Measurements from ENCODE around the gene DCTN5. TPM values are rescaled to one million over a fixed set of nuclear protein-coding genes. Genes with fewer than 3 reads are reported as not detected.

The DCTN5 gene
- polyA plus RNA-seq, 5 donors = 45.5 to 73.0 (median 65.1) TPM

- no peak for DNase-seq
These were observed 83.5 kb downstream of the DCTN5 start for GRCh38 chr16:23724785-23725131.

- no peak for DNase-seq
These were observed 85.4 kb downstream of the DCTN5 start for GRCh38 chr16:23726710-23727109.

Other genes starting within 250 kb of the DCTN5 start
- 10 to 100 TPM; 25.6 to 39.7 (median 33.0) TPM for gene COG7, start 188.3 kb upstream of the DCTN5 start, polyA plus RNA-seq (ENCODE audit: insufficient read depth in 1 of 5, insufficient read length in 5 of 5, low replicate concordance in 1 of 5)
- 100 to 1,000 TPM; 135 to 163 (median 150) TPM for gene GGA2, start 131.0 kb upstream of the DCTN5 start, polyA plus RNA-seq (ENCODE audit: insufficient read depth in 1 of 5, insufficient read length in 5 of 5, low replicate concordance in 1 of 5)
- gene EARS2, start 84.1 kb upstream of the DCTN5 start, polyA plus RNA-seq (ENCODE audit: insufficient read depth in 1 of 5, insufficient read length in 5 of 5, low replicate concordance in 1 of 5) = 10 to 100 TPM; 21.4 to 29.3 (median 23.7) TPM
- gene UBFD1, start 83.7 kb upstream of the DCTN5 start, polyA plus RNA-seq (ENCODE audit: insufficient read depth in 1 of 5, insufficient read length in 5 of 5, low replicate concordance in 1 of 5) = 10 to 100 TPM; 56.0 to 74.7 (median 68.7) TPM
- gene NDUFAB1, start 45.1 kb upstream of the DCTN5 start, polyA plus RNA-seq (ENCODE audit: insufficient read depth in 1 of 5, insufficient read length in 5 of 5, low replicate concordance in 1 of 5) = 10 to 100 TPM; 66.8 to 81.1 (median 73.9) TPM
- gene PALB2, start 156 bp upstream of the DCTN5 start, polyA plus RNA-seq (ENCODE audit: insufficient read depth in 1 of 5, insufficient read length in 5 of 5, low replicate concordance in 1 of 5) = 10 to 100 TPM; 13.1 to 19.2 (median 16.7) TPM
- gene PLK1, start 37.4 kb downstream of the DCTN5 start, polyA plus RNA-seq (ENCODE audit: insufficient read depth in 1 of 5, insufficient read length in 5 of 5, low replicate concordance in 1 of 5) = 10 to 100 TPM; 17.6 to 40.6 (median 22.4) TPM
- under 1 TPM; 0.08 to 0.19 (median 0.14) TPM for gene ERN2, start 71.8 kb downstream of the DCTN5 start, polyA plus RNA-seq (ENCODE audit: insufficient read depth in 1 of 5, insufficient read length in 5 of 5, low replicate concordance in 1 of 5)
- under 1 TPM; 0.13 to 0.26 (median 0.22) TPM for gene CHP2, start 113.6 kb downstream of the DCTN5 start, polyA plus RNA-seq (ENCODE audit: insufficient read depth in 1 of 5, insufficient read length in 5 of 5, low replicate concordance in 1 of 5)
- gene PRKCB, start 194.5 kb downstream of the DCTN5 start, polyA plus RNA-seq (ENCODE audit: insufficient read depth in 1 of 5, insufficient read length in 5 of 5, low replicate concordance in 1 of 5) = 10 to 100 TPM; 45.5 to 65.5 (median 56.3) TPM

All from right lung (tissue), 5 donors.